Measurements from ENCODE around the gene PIPOX. TPM values are rescaled to one million over a fixed set of nuclear protein-coding genes. Genes with fewer than 3 reads are reported as not detected.

PIPOX gene
- total and polyA plus RNA-seq, 2 donors (not counting 3 experiments of a cell fraction or from before 2014, with no cell fraction given) = 0.62 to 2.5 TPM

GRCh38 chr17:29042026-29042678 is 789 bp upstream of the PIPOX start:
- no TSS peak for BruUV-seq (replicated peaks)
- Histone ChIP-seq H4K20me1 (replicated peaks; ENCODE audit: control insufficient read depth, extremely low read depth, insufficient read depth, low read length) (no peaks in the 10 kb centered on the region), H3K9me1 (replicated peaks; ENCODE audit: control insufficient read depth, extremely low read depth, insufficient read depth, low read length) (no peaks in the 10 kb centered on the region), H3K27ac (ENCODE audit: insufficient read depth, low read depth, low read length) (no peak overlapping the region), H3K4me1 (ENCODE audit: control insufficient read depth, extremely low read depth, insufficient read depth, low read length) (peaks cover 7% of the 10 kb centered on the region), H3K27me3 (ENCODE audit: control insufficient read depth in 2 of 2, insufficient read depth in 2 of 2, low read length in 2 of 2) (peaks cover 21 to 25% of the 10 kb centered on the region in 2 experiments), H3K36me3 (ENCODE audit: control insufficient read depth in 2 of 2, extremely low read depth in 1 of 2, insufficient read depth in 2 of 2, low read length in 2 of 2) (no peaks in the 10 kb centered on the region), H3K4me3 (replicated peaks in 1 of 3; ENCODE audit: insufficient read depth in 1 of 3, low read depth in 1 of 3, low read length in 3 of 3) (no peak overlapping the region), H3K79me2 (ENCODE audit: control insufficient read depth, insufficient read depth, low read length) (no peaks in the 10 kb centered on the region), H3K9me3 (replicated peaks; ENCODE audit: control insufficient read depth, insufficient read depth, low read length) (no peaks in the 10 kb centered on the region), H3K9ac (replicated peaks; ENCODE audit: extremely low read depth, insufficient read depth, low read length) (no peak overlapping the region), H2AFZ (ENCODE audit: low read depth, low read length) (no peak overlapping the region), H3K4me2 (ENCODE audit: insufficient read depth, low read length) (peak overlapping the region; percentile 38)
- ChIA-PET POLR2A (no interaction called here), CTCF (interaction anchor here (1.4 to 2.0 kb wide), 2 partner anchors 8 to 22 kb away, joined by 4 to 6 read pairs; no protein-coding TSS in a partner anchor)
- DNase-seq (ENCODE audit: low read depth, low spot score) (no peak), FAIRE-seq (no peak)
- intact Hi-C loops (cut with micrococcal nuclease) (loop anchor here (2.0 kb wide), 1 partner anchor 69 kb away; no protein-coding TSS in a partner anchor), dilution Hi-C loops (cut with MboI; ENCODE audit: extremely low pct_ligation_motif_present, low sequenced_read_pairs) (no loop called here)
- no peak for TF ChIP-seq MAX (IDR thresholded peaks at IDR 0.05; ENCODE audit: insufficient read depth, insufficient read length)
- TF ChIP-seq EZH2 (IDR thresholded peaks at IDR 0.05; ENCODE audit: borderline replicate concordance, low read depth, low read length, severe bottlenecking) = no peak
- TF ChIP-seq JUN (IDR thresholded peaks at IDR 0.05; ENCODE audit: borderline replicate concordance, insufficient read depth, insufficient read length, low read depth) = no peak
- TF ChIP-seq GATA2 (IDR thresholded peaks at IDR 0.05; ENCODE audit: insufficient read depth, insufficient read length, low read depth, low read length) = no peak
- TF ChIP-seq POLR2AphosphoS5 (IDR thresholded peaks at IDR 0.05; ENCODE audit: insufficient read depth, low read depth, low read length) = no peak
- no peak for TF ChIP-seq MYC (IDR thresholded peaks at IDR 0.05; ENCODE audit: low read depth, low read length)
- no peak for TF ChIP-seq FOS (IDR thresholded peaks at IDR 0.05; ENCODE audit: borderline replicate concordance, insufficient read depth, low read length)
- no peak for TF ChIP-seq CTCF (IDR thresholded peaks at IDR 0.05; ENCODE audit: extremely low read depth in 1 of 2, insufficient read depth in 1 of 2, low read depth in 1 of 2, low read length in 2 of 2)
- no peak for TF ChIP-seq POLR2A (IDR thresholded peaks at IDR 0.05; ENCODE audit: low read depth, low read length)
